ENCODE measurements around the gene MYH16.
"Not testable (repeated sequence)": the region's sequence is repeated elsewhere in the genome, so short reads cannot be mapped to it uniquely, and the experiment has no call there.

MYH16 gene

DNA sequence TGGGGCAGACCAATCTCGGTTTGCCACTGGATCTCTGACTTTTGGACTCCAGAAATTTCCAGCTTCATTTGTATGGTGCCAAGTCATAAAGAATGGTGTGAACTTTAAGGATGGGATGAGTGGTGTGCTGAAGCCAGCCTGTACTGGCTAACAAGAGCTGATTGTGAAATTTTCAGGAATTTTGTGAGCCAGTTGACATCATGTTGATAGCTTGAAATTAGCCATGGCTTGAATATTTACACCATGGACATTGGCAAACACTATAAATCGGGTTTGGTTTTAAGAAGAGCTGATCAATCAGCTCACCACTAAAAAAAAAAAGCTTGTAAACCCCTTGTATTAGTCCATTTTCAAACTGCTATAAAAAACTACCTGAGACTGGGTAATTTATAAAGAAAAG lies 14.1 kb upstream of the MYH16 start:
- no peak for DNase-seq

DNA sequence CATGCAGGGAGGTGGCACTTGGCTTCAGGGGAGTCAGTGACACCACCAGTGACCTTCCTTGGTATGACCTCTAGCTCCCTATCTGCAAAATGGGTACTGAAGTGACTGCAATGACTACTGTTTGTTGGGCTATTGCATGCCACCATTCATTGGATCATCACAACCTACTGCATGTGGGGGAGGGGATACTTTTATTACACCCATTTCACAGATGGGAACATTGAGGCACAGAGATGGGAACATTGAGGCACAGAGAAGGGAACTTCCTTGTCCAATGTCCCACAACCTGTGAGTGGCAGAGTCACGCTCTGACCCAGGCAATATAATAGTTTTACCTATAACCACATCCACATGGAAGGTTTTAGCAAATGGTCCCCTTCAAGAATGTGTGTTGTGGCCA lies 12.2 kb upstream of the MYH16 start:
- no peak for DNase-seq

DNA sequence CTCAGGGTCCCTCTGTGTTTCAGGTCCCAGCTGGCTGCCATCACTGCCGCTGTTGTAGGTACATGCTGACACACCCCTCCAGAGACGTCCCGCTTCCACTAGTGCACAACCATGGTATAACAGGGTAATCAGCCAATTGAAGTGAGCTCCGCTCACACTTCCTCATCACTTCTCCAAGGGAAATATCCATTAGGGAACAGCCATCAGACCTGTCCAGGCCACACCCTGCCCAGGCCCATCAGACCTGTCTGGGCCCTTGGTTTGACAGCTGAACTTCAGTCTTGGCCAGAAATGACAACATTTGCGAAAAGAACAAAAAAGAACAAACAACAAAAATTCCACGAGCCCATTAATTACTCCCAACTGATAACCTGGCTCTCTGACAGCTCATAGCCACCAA lies 11.0 kb upstream of the MYH16 start:
- DNase-seq, result no peak

DNA sequence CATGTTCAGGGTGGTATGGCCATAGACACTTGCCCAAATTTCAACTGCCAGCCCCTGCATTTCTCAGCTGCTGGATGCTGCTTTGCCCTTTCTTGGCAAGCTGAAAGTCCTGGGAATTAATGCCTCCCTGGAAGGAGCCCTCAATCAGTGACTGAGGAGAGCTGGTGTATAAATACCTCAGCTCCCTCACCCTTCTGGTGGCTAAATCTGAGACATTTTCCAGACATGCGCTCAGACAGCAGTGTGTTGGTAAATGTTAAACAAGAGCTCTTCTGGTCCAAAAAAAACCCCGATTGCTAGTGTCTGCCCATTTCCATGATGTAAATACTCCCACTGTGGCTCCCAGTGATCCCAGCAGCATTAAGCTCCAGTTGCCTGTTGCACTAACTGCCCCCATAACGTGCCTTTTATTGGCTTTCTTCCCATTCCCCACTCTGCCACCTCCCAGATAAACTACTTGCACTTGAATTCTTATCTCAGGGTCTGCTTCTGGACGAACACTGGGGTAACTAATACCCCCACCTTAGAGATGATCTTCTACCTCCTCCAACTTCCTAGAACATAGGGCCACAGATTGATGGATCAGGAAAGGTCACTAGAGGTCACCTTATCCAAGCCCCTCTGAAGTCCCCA lies 6.7 kb upstream of the MYH16 start:
- no peak for DNase-seq

DNA sequence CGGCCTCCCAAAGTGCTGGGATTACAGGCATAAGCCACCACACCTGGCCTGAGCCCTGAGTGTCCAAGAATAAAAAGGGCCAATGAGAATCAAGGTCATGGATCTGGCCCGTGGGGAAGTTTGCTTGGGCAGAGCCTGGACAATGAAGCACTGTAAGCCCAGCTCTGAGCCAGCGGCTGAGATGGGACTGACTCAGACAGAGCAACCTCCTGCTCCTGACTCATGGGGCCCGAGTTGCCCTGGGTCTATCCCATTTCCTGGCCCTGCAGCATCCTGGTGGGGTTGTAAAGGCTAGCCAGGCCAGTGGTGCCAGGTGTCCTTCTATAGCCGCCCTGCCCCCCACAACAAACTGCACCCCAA lies 5.2 kb upstream of the MYH16 start:
- DNase-seq, result no peak

DNA sequence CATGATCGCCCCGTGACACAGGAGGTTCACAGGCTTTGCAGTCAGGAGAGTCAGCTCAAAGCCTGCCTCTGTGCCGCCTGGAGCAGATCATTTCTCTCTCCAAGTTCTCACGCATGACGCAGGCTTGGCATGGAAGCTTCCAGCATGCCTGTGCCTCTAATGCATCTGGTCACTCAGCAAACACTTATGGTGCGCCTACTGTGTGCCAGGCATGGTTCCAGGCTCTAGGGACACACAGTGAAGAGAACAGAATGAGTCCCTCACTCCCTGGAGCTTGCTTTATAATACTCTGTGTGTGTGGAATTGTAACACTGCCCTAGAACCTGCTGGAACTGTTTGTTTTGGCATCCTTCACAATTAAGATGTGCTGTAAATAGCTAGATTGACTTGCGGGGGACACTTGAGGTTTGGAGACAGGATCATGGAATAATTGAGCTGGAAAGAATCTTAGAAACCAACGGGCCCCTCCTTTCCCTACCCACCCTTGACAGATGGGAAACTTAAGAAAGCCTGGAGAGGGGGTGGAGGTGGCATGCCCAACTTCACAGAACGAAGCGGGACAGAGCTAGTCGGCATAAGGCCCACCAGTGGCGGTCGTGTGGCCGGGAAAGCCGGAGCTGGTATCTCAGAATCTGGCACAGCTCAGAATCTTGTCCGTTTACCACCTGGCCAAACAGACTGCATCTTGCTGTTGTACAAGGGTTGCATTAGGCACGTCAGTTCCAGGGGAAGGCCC lies 4.6 kb upstream of the MYH16 start:
- no peak for DNase-seq

DNA sequence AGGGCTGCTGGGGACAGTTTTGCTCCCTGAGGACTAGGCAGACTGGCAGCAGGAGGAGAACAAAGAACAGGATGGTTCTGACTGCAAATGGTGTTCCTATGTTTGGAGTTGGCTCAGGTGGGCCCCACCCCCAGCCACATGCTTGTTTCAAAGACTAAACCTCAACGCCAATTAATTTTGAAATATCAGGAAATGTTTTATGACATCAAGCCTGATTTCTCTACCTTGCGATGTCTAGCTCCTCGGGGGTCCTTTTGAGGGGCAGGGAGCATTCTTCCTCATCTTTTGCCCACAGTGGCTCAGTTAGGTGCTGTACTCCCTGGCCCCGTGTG lies 4.1 kb upstream of the MYH16 start:
- no peak for DNase-seq

DNA sequence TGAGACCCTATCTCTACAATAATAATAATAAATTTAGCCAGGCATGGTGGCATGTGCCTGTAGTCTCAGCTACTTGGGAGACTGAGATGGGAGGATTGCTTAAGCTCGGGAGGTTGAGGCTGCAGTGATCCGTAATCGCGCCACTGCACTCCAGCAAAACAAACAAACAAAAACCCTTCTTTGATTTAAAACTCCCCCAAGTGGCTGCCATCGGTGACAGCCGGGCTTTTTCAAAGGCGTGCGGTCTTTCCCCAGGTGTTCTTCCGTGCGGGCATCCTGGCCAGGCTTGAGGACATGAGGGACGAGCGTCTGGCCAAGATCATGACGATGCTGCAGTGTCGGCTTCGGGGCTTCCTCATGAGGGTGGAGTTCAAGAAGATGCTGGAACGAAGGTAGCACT lies 1.9 kb upstream of the MYH16 start:
- DNase-seq, result no peak

DNA sequence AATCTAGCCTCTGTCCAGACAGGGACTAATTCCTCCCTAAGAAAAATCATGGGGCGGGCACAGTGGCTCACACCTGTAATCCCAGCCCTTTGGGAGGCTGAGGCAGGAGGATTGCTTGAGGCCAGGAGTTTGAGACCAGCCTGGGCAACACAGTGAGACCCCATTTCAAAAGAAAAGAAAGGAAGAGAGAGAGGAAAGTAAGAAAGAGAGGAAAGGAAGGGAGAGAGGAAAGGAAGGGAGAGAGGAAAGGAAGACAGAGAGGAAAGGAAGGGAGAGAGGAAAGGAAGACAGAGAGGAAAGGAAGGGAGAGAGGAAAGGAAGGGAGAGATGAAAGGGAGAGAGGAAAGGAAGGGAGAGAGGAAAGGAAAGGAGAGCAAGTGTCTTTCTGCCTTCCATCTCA lies 922 bp downstream of the MYH16 start:
- not testable (repeated sequence) for DNase-seq

DNA sequence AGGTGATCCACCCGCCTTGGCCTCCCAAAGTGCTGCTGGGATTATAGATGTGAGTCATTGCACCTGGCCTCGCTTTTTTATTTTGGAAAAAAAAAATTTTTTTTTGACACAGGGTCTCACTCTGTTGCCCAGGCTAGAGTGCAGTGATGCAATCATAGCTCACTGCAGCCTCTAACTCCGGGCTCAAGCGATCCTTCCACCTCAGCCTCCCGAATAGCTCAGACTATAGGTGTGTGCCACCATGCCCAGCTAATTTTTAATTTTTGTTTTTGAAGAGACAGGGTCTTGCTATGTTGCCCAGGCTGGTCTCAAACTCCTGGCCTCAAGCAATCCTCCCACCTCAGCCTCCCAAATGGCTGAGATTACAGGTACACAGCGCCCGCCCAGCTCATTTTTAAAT lies 2.3 kb downstream of the MYH16 start:
- DNase-seq, result not testable (repeated sequence)

DNA sequence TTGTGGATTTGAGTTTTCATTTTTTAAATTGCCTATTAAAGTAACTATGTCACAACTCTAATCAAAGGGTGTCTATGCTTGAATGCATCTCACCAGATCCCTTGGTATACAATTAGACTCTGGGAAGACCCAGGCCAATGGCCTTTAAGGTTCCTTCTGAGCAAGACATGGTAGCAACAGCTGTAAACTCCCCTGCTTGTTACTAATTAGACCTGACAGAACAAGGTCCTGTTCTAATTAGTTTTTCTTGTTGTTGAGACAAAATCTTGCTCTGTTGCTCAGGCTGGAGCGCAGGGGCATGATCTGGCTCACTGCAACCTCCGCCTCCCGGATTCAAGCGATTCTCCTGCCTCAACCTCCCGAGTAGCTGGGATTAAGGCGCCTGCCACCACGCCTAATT lies 2.9 kb downstream of the MYH16 start:
- no peak for DNase-seq

DNA sequence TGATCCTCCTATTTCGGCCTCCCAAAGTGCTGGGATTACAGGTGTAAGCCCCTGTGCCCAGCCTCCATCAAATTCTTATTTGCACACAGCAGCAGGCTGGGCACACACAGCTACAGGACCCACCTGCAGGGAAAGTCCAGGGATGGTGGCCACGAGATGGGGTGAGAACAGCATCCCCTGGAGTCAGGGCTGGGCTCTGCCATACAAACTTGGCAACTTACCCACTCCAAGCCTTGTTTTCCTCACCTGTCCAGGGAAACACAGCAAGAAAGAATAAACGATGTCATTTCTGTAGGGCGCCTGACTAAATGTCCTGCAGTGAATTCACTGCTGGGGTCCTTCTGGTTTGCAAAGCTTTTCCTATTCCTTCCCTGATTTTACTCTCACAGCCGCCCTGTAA lies 5.5 kb downstream of the MYH16 start:
- no peak for DNase-seq

DNA sequence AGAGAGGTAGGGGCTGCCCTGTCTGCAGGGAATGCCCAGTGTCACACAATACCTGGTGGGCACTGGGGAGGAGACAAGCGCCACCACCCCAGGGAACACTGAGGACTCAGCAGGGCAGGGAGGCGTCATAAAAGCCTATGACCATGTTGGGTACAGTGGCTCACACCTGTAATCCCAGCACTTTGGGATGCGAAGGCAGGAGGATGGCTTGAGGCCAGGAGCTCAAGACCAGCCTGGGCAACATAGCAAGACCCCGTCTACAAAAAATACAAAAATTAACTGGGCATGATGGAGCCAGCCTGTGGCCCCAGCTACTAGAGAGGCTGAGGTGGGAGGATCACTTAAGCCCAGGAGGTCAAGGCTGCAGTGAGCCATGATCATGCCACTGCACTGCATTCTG lies 11.5 kb downstream of the MYH16 start:
- not testable (repeated sequence) for DNase-seq

DNA sequence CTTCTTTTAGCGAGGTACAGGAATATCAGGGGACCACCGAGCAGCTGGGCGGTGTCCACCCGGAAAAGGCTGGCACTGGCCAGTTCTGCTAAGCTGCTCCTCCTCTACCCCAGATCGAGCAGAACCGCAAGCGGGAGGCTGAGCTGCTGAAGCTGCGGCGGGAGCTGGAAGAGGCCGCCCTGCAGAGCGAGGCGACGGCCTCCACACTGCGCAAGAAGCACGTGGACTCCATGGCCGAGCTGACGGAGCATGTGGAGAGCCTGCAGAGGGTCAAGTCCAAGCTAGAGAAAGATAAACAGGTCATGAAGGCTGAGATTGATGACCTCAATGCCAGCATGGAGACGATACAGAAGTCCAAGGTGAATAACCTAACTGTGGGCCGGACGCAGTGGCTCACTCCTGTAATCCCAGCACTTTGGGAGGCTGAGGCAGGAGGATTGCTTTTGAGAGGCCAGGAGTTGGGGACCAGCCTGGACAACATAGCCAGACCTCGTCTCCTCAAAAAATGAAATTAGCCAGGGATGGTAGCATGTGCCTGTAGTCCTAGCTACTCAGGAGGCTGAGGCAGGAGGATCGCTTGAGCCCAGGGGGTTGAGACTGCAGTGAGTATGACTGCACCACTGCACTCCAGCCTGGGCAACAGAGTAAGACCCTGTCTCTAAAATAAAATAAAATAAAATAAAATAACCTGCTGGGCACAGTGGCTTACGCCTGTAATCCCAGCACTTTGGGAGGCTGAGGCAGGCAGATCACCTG lies 15.3 kb downstream of the MYH16 start:
- DNase-seq, result no peak

DNA sequence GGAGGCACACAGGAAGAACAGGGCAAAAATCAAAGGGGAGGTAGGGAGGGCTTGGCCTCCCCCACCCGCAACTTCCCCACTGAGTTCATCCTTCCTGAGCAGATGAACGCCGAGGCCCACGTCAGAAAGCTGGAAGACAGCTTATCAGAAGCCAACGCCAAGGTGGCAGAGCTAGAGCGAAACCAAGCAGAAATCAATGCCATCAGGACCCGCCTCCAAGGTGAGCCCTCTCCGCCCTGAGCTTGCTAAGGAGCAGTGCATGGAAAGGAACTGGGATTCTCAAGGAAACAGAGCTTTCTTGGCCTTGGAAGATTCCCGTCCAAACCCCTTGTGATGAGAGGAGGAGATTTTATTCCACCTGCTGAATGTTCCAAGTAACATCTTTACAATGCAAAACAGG lies 16.5 kb downstream of the MYH16 start:
- DNase-seq, result no peak

DNA sequence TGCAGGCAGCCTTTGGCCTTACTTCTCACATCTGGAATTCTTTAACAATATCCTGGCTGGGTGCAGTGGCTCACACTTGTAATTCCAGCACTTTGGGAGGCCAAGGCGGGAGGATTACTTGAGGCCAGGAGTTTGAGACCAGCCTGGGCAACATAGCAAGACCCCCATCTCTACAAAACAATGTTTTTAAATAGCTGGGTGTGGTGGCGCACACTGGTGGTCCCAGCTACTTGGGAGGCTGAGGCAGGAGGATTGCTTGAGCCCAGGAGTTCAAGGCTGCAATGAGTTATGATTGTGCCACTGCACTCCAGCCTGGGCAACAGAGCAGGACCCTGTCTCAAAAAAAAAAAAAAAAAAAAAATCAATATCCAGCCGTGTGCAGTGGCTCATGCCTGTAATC lies 17.5 kb downstream of the MYH16 start:
- DNase-seq, result not testable (repeated sequence)

DNA sequence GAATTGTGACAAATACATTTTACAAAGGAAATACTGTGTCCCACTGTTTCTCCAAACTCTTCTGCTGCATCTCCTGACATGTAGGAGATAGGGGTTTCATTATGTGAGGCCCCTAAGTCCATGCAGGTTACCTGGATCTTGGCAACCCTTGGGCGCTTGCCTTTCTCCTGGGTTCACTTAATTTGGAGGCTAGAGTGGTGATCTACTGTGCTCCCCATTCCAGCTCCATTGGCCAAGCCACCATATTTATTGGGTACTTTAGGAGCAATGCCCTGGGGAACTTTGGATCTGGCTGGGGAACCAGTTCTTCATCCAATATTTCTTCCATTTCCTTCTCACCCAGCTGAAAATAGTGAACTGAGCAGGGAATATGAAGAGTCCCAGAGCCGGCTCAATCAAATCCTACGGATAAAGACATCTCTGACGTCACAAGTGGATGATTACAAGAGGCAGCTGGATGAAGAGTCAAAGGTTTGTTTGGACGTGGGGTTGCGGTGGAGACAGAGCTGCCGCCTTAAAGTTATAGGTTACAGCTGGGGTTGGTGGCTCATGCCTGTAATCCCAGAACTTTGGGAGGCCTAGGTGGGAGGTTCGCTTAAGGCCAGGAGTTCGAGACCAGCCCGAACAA lies 18.5 kb downstream of the MYH16 start:
- DNase-seq, result no peak

DNA sequence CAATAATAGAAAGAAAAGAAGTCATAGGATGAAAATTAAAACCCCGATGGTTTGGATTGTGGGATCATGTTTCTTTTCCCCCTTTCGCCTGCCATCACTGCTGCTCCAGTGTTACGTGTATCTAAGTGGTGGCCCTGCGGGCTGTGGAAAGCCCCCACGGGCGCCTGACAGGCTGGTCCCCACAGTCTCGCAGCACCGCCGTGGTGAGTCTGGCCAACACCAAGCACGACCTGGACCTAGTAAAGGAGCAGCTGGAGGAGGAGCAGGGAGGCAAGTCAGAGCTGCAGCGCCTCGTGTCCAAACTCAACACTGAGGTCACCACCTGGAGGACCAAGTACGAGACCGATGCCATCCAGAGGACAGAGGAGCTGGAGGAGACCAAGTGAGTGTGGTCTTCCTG lies 19.5 kb downstream of the MYH16 start:
- DNase-seq, result no peak

DNA sequence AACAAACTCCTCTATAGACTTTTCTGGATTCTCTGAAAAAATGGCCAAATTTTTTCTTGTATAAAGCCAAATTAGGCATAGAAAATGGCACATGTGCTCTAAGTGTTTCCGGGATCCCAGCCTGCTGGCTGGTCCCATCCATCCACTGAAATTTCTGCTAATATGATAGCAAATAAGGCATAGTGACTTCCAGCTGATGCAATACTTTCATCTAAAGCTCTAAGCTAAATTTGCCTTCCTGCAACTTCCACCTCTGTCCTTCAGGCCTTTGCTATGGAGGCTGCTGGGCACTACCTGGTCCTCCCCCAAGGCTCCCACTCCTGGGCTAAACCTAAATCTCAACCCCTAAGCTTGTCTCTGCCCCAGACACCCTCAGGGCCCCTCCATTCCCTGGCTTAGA lies 20.5 kb downstream of the MYH16 start:
- no peak for DNase-seq

DNA sequence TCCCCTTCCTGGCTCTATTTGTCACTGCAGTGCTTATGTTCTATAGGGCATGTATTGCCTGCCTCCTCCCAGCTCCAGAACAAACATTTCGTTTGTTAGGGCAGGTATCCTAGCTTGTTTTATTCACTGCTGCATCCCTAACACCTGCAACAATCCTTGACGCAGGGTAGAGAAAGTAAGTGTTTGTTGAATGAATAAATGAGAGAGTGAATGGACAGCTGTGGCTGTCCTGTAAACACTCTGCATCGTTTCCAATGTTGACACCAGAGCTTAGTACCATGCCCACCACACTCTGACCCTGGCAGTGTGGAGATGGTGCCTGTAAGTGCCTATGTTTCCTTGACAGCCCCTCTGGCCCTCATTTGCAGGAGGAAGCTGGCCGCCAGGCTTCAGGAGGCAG lies 21.0 kb downstream of the MYH16 start:
- DNase-seq, result no peak

DNA sequence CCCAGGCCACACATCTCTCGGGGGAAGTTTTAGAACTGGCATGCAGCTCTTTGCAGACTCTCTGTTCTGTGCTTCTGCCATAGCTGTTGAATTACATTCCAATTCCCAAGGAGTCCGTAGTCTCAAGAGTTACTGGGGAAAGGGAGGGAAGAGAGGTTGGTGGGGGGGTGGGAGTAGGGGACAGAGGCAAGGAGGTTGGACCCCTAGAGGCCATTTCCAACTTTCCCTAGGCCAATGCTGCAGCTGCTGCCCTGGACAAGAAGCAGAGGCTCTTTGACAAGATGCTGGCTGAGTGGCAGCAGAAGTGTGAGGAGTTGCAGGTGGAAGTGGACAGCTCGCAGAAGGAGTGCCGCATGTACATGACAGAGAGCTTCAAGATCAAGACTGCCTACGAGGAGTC lies 23.8 kb downstream of the MYH16 start:
- no peak for DNase-seq

DNA sequence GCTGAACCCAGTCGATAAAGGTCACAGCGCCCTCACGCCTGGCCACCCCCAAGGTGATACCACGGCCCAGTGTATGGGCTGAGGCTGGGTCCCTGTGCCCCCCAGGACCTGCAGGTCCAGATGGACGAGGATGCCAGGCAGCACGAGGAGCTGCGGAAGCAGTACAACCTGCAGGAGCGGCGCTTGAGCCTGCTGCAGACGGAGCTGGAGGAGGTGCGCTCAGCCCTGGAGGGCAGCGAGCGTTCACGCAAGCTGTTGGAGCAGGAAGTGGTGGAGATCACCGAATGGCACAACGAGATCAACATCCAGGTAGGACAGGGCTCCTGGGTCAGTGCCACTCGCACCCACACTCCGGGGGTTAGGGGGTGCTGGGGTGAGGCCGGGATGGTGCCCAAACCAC lies 28.9 kb downstream of the MYH16 start:
- no peak for DNase-seq

DNA sequence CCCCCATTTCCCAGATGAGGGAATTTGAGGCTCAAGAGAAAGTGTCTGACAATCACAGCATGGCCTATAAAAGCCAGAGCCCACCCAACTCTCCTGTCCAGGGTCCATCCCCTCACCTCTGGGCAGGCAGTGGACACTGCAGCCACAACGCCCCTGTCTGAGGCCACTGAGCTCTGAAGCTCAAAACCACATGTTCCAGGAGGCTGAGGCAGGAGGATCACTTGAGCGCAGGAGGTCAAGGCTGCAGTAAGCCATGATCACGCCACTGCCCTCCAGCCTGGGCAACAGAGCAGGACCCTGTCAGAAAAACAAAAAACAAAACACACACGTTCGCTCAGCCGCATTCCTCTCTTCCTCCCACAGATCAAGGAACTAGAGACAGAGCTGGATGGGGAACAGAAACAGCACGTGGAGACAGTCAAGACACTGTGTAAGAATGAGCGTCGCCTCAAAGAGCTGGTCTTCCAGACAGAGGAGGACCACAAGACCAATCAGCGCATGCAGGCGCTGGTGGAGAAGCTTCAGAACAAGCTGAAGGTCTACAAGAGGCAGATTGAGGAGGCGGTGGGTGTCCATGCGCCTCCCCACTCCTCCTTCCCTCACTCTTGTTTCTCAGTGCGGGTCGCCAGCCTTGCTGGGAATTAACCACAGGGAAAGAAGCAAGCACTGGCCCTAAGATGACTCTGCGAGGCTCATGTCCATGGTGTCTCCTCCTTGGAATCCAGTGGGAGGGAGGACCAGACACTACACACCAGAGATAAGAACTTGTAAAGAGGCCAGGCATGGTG lies 33.0 kb downstream of the MYH16 start:
- DNase-seq, result no peak
